Measurements from ENCODE around the gene TLL1.

TLL1 gene

DNA sequence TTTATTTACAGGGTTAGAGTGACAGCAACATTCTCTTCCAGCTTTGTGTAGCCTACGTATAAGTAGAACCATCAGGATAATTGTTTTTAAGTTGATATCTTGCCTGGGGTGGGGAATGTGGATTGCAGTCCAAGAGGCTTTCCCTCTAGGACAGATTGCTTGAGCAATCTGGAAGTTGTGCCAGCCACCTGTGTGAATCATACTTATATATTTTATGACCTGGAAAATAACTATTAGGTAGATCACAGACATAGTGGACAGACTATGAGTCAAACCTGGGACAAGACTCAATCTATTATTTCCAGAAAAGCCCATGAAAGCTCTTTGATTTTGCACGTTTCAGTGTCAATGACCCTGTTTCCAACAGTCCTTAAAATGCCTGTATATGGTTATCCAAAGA, 98.9 kb downstream of the TLL1 start:
- peak; percentile 92 for DNase-seq (ENCODE audit: low spot score)

- peak; percentile 70 for DNase-seq (ENCODE audit: low spot score)
Measured at GRCh38 chr4:165972747-165973146, 99.7 kb downstream of the TLL1 start.

- no peak for DNase-seq (ENCODE audit: low spot score)
Measured at GRCh38 chr4:165982934-165983333, 109.9 kb downstream of the TLL1 start.

DNA sequence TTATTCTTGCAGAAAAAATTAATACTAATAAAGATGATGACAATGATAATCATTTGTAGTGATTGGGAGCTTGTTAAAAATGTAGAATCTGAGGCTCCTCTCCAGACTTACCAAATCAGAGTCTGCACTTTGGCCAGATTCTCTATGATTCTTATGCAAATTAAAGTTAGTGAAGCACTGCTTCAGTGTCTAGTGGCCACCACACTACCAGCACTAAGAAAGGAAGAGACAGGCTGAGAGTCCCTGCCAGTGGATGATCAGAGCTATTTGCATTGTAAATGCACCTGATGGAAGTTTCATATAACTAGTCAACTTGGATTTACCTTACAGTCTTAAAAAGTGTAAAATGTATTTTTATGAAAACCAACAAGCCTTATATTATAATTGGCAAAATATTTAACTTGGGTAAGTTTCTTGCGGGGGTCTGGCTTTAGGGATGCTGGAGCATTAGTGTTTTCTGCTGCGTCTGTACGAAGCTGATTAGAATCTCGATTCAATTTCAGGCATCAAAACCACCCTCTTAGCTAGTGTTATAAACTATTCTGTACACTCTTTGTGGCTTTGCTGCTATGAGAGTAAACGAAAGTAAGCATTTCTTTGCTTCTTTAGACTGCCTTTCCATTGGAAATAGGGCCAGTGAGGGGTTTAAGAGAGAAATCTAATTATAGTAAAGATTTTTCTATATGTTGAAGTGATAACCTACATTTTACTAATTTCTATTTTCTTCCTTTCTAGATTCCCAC, 114.1 kb downstream of the TLL1 start:
- no peak for DNase-seq (ENCODE audit: low spot score)

DNA sequence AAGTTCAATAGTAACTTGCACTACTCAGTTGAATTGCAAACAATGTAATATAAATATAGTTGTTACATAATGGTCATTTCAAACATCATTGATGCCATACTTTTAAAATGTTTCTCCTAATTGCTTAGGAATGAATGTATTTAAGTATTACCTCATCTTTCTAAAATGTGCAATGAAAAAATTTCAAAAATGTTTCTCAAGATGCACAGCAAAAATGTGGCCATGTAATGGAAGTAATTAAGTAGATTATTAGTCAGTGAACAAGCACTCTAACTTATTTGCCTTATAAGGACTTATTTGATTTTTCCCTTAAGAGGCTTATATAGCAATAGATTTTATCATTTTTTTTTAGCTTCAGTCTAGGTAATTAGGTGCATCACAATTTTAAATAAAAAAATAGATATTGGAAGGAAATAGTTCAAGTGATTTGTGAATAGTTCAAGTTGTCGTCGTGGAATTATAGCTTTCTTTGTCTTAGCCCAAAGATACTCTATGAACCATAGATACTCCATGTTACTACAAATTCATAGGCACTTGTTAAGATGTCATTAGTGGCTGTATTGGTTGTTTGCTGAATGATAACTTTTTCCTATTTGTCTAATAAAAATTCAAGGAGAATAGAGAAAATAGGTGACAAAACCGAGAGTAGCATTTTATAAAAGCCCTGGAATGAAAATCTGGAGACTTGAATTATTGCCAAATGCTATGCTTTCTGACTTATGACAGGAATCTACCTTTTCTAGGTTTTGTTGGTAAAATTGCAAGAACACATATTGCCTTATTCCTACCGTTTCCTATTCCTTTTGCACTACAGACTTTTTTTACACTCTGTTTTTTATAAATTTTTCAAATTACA, 118.5 kb downstream of the TLL1 start:
- DNase-seq (ENCODE audit: low spot score), result peak; percentile 78

GRCh38 chr4:165992283-165992682, 119.2 kb downstream of the TLL1 start:
- peak; percentile 20 for DNase-seq (ENCODE audit: low spot score)

GRCh38 chr4:165994701-165995100, 121.7 kb downstream of the TLL1 start:
- DNase-seq (ENCODE audit: low spot score), result peak; percentile 23

DNA sequence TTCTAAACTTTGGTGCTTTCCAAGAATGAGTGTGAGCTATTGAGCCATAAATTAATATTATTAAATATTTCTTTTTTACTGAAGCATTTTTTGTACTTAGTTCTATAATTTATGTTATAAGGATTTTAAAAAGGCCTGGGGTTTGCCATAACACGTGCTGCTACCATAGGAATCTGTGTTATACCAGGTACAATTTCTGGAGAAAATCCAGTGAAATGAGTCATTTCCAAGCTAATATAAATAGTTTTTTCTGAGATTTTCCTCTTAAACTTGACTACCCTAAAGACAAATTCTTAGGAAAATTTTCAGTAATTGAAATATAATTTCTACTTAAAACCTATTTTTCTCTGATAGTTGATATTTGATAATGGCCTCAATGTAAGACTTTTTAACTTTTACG, 130.8 kb downstream of the TLL1 start:
- no peak for DNase-seq (ENCODE audit: low spot score)

- no peak for DNase-seq (ENCODE audit: low spot score)
Measured at GRCh38 chr4:166006217-166006616, 133.2 kb downstream of the TLL1 start.

GRCh38 chr4:166008510-166008909, 135.5 kb downstream of the TLL1 start:
- DNase-seq (ENCODE audit: low spot score), result no peak

GRCh38 chr4:166012129-166013030, 139.3 kb downstream of the TLL1 start:
- DNase-seq (ENCODE audit: low spot score), result peak; percentile 80

DNA sequence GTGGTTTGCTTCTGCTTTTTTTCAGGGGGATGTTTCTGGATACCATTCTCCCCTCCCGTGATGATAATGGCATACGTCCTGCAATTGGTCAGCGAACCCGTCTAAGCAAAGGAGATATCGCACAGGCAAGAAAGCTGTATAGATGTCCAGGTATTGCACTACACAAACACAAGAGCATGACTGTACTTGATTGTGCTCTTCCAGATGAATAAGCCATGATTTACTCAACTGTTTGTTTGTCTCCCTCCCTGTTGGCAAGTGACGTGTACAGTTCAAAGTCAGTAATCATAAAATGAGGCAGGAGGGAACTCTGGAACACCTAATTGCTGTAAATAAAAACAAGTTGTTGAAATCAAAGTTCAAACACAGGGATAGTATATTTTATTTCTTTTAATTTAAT, 141.4 kb downstream of the TLL1 start:
- peak; percentile 23 for DNase-seq (ENCODE audit: low spot score)

DNA sequence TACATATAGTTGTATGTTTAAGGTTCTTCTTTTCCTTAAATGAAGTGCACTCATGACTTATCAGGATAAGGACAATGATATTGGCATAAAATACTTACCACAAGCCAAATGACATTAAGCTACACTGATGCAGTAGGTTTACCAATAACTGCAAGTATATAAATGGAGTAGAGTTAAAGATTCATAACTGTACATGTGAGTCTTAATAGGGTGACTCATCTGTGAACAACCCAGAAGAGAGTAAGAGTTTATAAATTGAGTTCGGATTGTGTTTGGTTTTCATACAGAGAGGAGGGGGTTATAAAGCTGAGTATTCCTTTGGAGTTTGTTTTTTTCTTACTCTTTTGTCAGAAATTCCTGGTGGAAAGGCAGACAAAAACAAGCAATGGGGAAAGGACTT, 144.8 kb downstream of the TLL1 start:
- DNase-seq (ENCODE audit: low spot score), result peak; percentile 21

GRCh38 chr4:166019441-166020220, 146.6 kb downstream of the TLL1 start:
- DNase-seq (ENCODE audit: low spot score), result no peak

GRCh38 chr4:166021617-166022016, 148.6 kb downstream of the TLL1 start:
- DNase-seq (ENCODE audit: low spot score), result no peak

- no peak for DNase-seq (ENCODE audit: low spot score)
Measured at GRCh38 chr4:166034965-166035364, 161.9 kb downstream of the TLL1 start.

- DNase-seq (ENCODE audit: low spot score), result no peak
Measured at GRCh38 chr4:166039822-166040221, 166.8 kb downstream of the TLL1 start.

- no peak for DNase-seq (ENCODE audit: low spot score)
Measured at GRCh38 chr4:166042510-166043055, 169.5 kb downstream of the TLL1 start.

DNA sequence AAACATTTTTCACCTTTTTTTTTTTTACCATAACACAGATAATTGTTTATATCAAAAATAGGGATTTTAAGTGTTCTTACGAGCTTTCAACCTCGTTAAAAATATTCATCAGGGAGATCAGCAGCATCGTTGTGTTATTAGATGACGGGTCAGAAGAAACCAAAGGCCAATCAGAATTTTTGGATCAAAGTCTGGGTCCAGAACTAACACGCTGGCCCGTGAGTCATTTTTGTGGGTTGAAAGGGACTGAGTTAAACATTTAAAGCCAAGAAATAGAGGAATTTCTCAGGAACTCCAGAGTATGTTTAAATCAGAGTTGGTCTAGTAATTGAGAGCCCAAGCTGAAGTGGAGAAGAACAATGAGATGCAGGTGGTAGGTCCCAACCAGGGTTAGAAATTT, 170.8 kb downstream of the TLL1 start:
- no peak for DNase-seq (ENCODE audit: low spot score)

GRCh38 chr4:166044871-166045270, 171.8 kb downstream of the TLL1 start:
- no peak for DNase-seq (ENCODE audit: low spot score)

DNA sequence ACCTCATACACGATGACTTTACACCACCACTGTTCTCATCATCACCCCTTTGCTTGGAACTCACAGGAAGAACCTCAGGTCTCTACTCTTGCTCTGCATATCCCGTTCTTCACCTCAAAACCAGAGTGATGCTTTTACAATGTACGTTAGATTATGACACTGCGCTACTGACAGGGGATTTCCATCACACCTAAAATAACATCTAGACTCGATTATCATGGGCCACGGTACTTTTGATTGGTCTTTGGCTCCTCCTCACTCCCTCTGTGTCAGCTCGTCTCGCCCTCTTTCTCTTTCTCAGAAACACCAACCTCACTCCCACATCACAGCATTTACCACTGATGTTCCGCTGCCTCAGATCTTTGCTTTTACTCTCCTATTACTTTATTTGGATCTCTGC, 172.4 kb downstream of the TLL1 start:
- DNase-seq (ENCODE audit: low spot score), result no peak
